K562 (cell line): Measurements from ENCODE around the gene DCTN2. TPM values are rescaled to one million over a fixed set of nuclear protein-coding genes. Genes with fewer than 3 reads are reported as not detected.
A peak's percentile ranks its signal among the peaks of the same experiment; 100 is the strongest.

Experiments
- ATAC-seq: fragments of 200-7000 bp; cut with Tn5 transposase; 3 replicates; pipeline ENCODE4 v1.9.1; 2020; ENCODE audit warnings: moderate library complexity
- BruUV-seq: library from RNA; stranded (reverse); fragments of 400-500 nt; replicated peaks from 2 replicates; lab custom pipeline; 2021; lab: Mats Ljungman, UMichigan
- CTCF ChIA-PET: fragments of 300-600 bp; formaldehyde crosslinking; extraction: SDS; loops from one replicate; lab custom pipeline; 2021; ENCODE audit warnings: low intra/inter-chr PET ratio; lab: Yijun Ruan, JAX
- POLR2A ChIA-PET: fragments of 300-600, 350-650 bp; sonication (Branson Sonifier 250); formaldehyde crosslinking; extraction: SDS; loops from one replicate; lab custom pipeline; 2021; ENCODE audit warnings: antibody characterized with exemption, inconsistent platforms; lab: Yijun Ruan, JAX
- DNase-seq, 4 experiments: peaks; one replicate each; pipeline versions ENCODE4 v3.0.0 to v3.0.0-alpha.2; 2011 to 2018; ENCODE audit warnings: low spot score in 3 of 4, mixed read lengths in 3 of 4; ENCODE audit errors: extremely low read depth in 1 of 4
- FAIRE-seq: peaks from 2 replicates; lab custom pipeline; 2011; peaks lifted over from hg19 to GRCh38; lab: Jason Lieb, UNC
- H2AFZ ChIP-seq: 2 replicates; pipeline ENCODE4 v1.6.0; 2011; ENCODE audit warnings: low read depth, low read length, control low read depth, inconsistent platforms
- H3K27ac ChIP-seq: fragments of 200-600 bp; 3 replicates; pipeline ENCODE4 v1.8.0; 2011; ENCODE audit warnings: low read depth, mild to moderate bottlenecking, control low read depth, inconsistent platforms, low read length, moderate library complexity, mixed read lengths; ENCODE audit errors: extremely low read depth
- H3K27me3 ChIP-seq, 2 experiments: fragments of 300-600 bp in 1 of 2; 2 replicates in 1 of 2; 3 replicates in 1 of 2; pipeline versions ENCODE4 v1.6.0 to v1.8.0; 2011; ENCODE audit warnings: inconsistent platforms in 2 of 2, low read length in 2 of 2, mild to moderate bottlenecking in 1 of 2, mixed read lengths in 1 of 2, moderate library complexity in 1 of 2; ENCODE audit not compliant: control insufficient read depth in 2 of 2, insufficient read depth in 2 of 2
- H3K36me3 ChIP-seq: fragments of 300-600 bp; 3 replicates; pipeline ENCODE4 v1.8.0; 2011; ENCODE audit warnings: mild to moderate bottlenecking, low read length, inconsistent platforms; ENCODE audit not compliant: control insufficient read depth, insufficient read depth
- H3K4me1 ChIP-seq, 2 experiments: fragments of 200-600 bp in 1 of 2; replicated peaks in 1 of 2; 2 replicates in 1 of 2; 3 replicates in 1 of 2; pipeline versions ENCODE4 v1.5.1 to v1.8.0; 2011; ENCODE audit warnings: inconsistent platforms in 2 of 2, low read length in 2 of 2, mild to moderate bottlenecking in 1 of 2, mixed read lengths in 1 of 2, moderate library complexity in 1 of 2; ENCODE audit not compliant: control insufficient read depth in 2 of 2, insufficient read depth in 2 of 2
- H3K4me2 ChIP-seq: 2 replicates; pipeline ENCODE4 v1.6.1; 2011; ENCODE audit warnings: low read length, control low read depth, inconsistent platforms, mixed read lengths; ENCODE audit not compliant: insufficient read depth
- H3K4me3 ChIP-seq: fragments of 200-600 bp; sonication (generic), shearing (Covaris generic); 2 replicates; pipeline ENCODE4 v1.5.1; 2016; ENCODE audit warnings: control low read depth, inconsistent platforms
- H3K79me2 ChIP-seq: fragments of 200-600 bp; 3 replicates; pipeline ENCODE4 v1.8.0; 2011; ENCODE audit warnings: low read length, inconsistent platforms; ENCODE audit not compliant: control insufficient read depth, insufficient read depth
- H3K9ac ChIP-seq, 2 experiments: 2 replicates each; pipeline versions ENCODE4 v1.6.0 to v1.6.1; 2011; ENCODE audit warnings: low read depth in 2 of 2, low read length in 2 of 2, control low read depth in 1 of 2, inconsistent platforms in 1 of 2, mild to moderate bottlenecking in 1 of 2, mixed read lengths in 1 of 2; ENCODE audit not compliant: insufficient read depth in 1 of 2
- H3K9me1 ChIP-seq: one replicate; pipeline ENCODE4 v1.6.0; 2011; ENCODE audit warnings: inconsistent platforms, mild to moderate bottlenecking, low read length, moderate library complexity; ENCODE audit not compliant: control insufficient read depth, insufficient read depth
- H3K9me3 ChIP-seq: replicated peaks from 2 replicates; pipeline ENCODE4 v1.5.1; 2011; ENCODE audit warnings: low read depth, low read length, inconsistent platforms; ENCODE audit not compliant: control insufficient read depth, insufficient read depth
- H4K20me1 ChIP-seq: replicated peaks from 2 replicates; pipeline ENCODE4 v1.6.1; 2011; ENCODE audit warnings: low read length, inconsistent platforms, mixed read lengths; ENCODE audit not compliant: control insufficient read depth, insufficient read depth
- CREM ChIP-seq: IDR thresholded peaks from 2 replicates; pipeline ENCODE4 v1.6.1; 2014; ENCODE audit warnings: antibody characterized with exemption, low read depth
- HDGF ChIP-seq: fragments of 450-650 bp; IDR thresholded peaks from 2 replicates; pipeline ENCODE4 v1.6.1; 2016
- JUND ChIP-seq, 2 experiments: IDR thresholded peaks; 2 replicates in 1 of 2; 3 replicates in 1 of 2; pipeline ENCODE4 v1.6.1; 2011; ENCODE audit warnings: borderline replicate concordance in 2 of 2, low read depth in 2 of 2, low read length in 2 of 2, improper control_type of control experiment in 1 of 2, missing biosample characterization in 1 of 2, missing genetic modification characterization in 1 of 2, missing genetic modification reagents in 1 of 2
- MLLT1 ChIP-seq, 2 experiments: fragments of 450-650 bp; IDR thresholded peaks; 2 replicates each; pipeline ENCODE4 v1.6.1; 2016
- ZEB2 ChIP-seq: fragments of 450-650 bp; IDR thresholded peaks from 2 replicates; pipeline ENCODE4 v1.6.1; 2016
- ZNF830 ChIP-seq: fragments of 250-450 bp; sonication (Bioruptor Pico); IDR thresholded peaks from 2 replicates; pipeline ENCODE4 v1.5.0; 2021; ENCODE audit warnings: mild to moderate bottlenecking
- WGBS: fragments of 100-300 bp; shearing (Covaris generic); methylation state at CpG from one replicate; pipeline ENCODE4 v1.1.6; 2016; ENCODE audit warnings: low coverage, mixed read lengths; ENCODE audit not compliant: insufficient coverage; ENCODE audit errors: missing lambda C conversion rate; 5-methylcytosine and 5-hydroxymethylcytosine counted together
- in situ Hi-C: fragments of 300-500 bp; cut with MboI; formaldehyde crosslinking; loops from 4 replicates; pipeline ENCODE4 v1.15.0; 2018; ENCODE audit warnings: inconsistent platforms, mixed read lengths
- intact Hi-C: fragments of 100-400 bp; cut with micrococcal nuclease; formaldehyde crosslinking; loops from 2 replicates; pipeline ENCODE4 v1.14.2; 2022
- polyA plus RNA-seq, 8 experiments: library from polyadenylated mRNA; depleted of rRNA in 4 of 8; stranded (reverse) in 5 of 8; unstranded in 3 of 8; fragments of >200 nt; fragmentation: Nextera tagmentation in 2 of 8; fragmentation: Illumina TruSeq in 1 of 8; extraction: Ambion mirVana in 2 of 8; extraction: Trizol in 1 of 8; gene quantifications; 2 replicates each; pipeline versions ENCODE4 v1.2.1 to v1.2.3, GENCODE V29; 2011 to 2014; ENCODE audit warnings: inconsistent platforms in 1 of 8, missing spikeins in 1 of 8
- total RNA-seq, 7 experiments: library from RNA; depleted of rRNA in 6 of 7; stranded (reverse); fragments of >200 nt in 6 of 7; fragmentation: Illumina TruSeq in 2 of 7; extraction: Trizol in 2 of 7; gene quantifications; 2 replicates each; pipeline versions ENCODE4 v1.2.1 to v1.2.3, GENCODE V29; 2011 to 2021; ENCODE audit warnings: low replicate concordance in 1 of 7
- TF ChIP-seq, protein P1 (sequence below): IDR thresholded peaks from 2 replicates; pipeline ENCODE4 v1.6.1; 2012; ENCODE audit warnings: low read depth, low read length, improper control_type of control experiment, borderline replicate concordance
- TF ChIP-seq, protein P2 (sequence below): fragments of 450-650 bp; IDR thresholded peaks from 2 replicates; pipeline ENCODE4 v1.6.1; 2016; ENCODE audit warnings: low read depth

DCTN2 gene
- total and polyA plus RNA-seq, 9 of the 15 experiments (the other 6 are each of a cell fraction or from before 2014, with no cell fraction given) = 43.6 to 270 (median 125) TPM

GRCh38 chr12:57583008-57583831, 36.2 kb upstream of the DCTN2 start:
- CTCF ChIA-PET = interaction anchor here (0.6 to 4.6 kb wide), 10 partner anchors 38 to 323 kb away, joined by 3 to 36 read pairs (median 4); partner anchors contain the start of gene B4GALNT1
- H3K9me3 ChIP-seq = no peaks in the 10 kb centered on the region
- DNase-seq (peak; percentile 88 to 94 (median 92)), ATAC-seq (peak; percentile 98), FAIRE-seq (peak; percentile 98)
- H3K4me3 ChIP-seq = no peak overlapping the region
- H3K27ac ChIP-seq = no peak overlapping the region
- H3K4me2 ChIP-seq = no peak overlapping the region
- intact Hi-C loops (loop anchor here (1.0 to 2.0 kb wide), 5 partner anchors 38 to 322 kb away; partner anchors contain the start of gene B4GALNT1), in situ Hi-C loops (no loop called here)
- H3K79me2 ChIP-seq = no peaks in the 10 kb centered on the region
- H3K4me1 ChIP-seq = no peaks in the 10 kb centered on the region; a peak in 2 of 5 replicates
- POLR2A ChIA-PET = interaction anchor here (0.6 to 1.4 kb wide), 15 partner anchors 8 to 191 kb away, joined by 3 to 9 read pairs (median 4); partner anchors contain the start of genes CDK4 and DDIT3
- H3K36me3 ChIP-seq = peaks cover 66% of the 10 kb centered on the region; the same call in 2 of the 3 replicates
- no peak overlapping the region for H2AFZ ChIP-seq
- BruUV-seq = no TSS peak
- 51% methylated on average over 13 of the region's 13 CpGs for WGBS
- H3K9me1 ChIP-seq = no peaks in the 10 kb centered on the region
- peaks cover 3% of the 10 kb centered on the region; the same call in 1 of the 2 replicates for H4K20me1 ChIP-seq
- no peaks in the 10 kb centered on the region for H3K27me3 ChIP-seq
- no peak overlapping the region for H3K9ac ChIP-seq
- TF ChIP-seq MLLT1 (IDR thresholded peaks at IDR 0.05) = peak in 1 of 2 experiments; percentile 35; a peak in 1 of 4 replicates
- peak; percentile 34; the same call in 1 of the 2 replicates for TF ChIP-seq JUND (IDR thresholded peaks at IDR 0.05; ENCODE audit: borderline replicate concordance, low read depth, low read length)
- TF ChIP-seq JUND (tag; IDR thresholded peaks at IDR 0.05; ENCODE audit: borderline replicate concordance, low read depth, low read length) = no peak
- 0 out of 2 replicates have a peak, but pooled peaks have one; percentile 57 for TF ChIP-seq HDGF
- TF ChIP-seq, protein P1, sequence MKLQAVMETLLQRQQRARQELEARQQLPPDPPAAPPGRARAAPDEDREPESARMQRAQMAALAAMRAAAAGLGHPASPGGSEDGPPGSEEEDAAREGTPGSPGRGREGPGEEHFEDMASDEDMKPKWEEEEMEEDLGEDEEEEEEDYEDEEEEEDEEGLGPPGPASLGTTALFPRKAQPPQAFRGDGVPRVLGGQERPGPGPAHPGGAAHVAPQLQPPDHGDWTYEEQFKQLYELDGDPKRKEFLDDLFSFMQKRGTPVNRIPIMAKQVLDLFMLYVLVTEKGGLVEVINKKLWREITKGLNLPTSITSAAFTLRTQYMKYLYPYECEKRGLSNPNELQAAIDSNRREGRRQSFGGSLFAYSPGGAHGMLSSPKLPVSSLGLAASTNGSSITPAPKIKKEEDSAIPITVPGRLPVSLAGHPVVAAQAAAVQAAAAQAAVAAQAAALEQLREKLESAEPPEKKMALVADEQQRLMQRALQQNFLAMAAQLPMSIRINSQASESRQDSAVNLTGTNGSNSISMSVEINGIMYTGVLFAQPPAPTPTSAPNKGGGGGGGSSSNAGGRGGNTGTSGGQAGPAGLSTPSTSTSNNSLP = 0 out of 2 replicates have a peak, but pooled peaks have one; percentile 27
- peak; percentile 56 for TF ChIP-seq ZEB2
- peak; percentile 30; the same call in 1 of the 2 replicates for TF ChIP-seq CREM
- TF ChIP-seq, protein P2, sequence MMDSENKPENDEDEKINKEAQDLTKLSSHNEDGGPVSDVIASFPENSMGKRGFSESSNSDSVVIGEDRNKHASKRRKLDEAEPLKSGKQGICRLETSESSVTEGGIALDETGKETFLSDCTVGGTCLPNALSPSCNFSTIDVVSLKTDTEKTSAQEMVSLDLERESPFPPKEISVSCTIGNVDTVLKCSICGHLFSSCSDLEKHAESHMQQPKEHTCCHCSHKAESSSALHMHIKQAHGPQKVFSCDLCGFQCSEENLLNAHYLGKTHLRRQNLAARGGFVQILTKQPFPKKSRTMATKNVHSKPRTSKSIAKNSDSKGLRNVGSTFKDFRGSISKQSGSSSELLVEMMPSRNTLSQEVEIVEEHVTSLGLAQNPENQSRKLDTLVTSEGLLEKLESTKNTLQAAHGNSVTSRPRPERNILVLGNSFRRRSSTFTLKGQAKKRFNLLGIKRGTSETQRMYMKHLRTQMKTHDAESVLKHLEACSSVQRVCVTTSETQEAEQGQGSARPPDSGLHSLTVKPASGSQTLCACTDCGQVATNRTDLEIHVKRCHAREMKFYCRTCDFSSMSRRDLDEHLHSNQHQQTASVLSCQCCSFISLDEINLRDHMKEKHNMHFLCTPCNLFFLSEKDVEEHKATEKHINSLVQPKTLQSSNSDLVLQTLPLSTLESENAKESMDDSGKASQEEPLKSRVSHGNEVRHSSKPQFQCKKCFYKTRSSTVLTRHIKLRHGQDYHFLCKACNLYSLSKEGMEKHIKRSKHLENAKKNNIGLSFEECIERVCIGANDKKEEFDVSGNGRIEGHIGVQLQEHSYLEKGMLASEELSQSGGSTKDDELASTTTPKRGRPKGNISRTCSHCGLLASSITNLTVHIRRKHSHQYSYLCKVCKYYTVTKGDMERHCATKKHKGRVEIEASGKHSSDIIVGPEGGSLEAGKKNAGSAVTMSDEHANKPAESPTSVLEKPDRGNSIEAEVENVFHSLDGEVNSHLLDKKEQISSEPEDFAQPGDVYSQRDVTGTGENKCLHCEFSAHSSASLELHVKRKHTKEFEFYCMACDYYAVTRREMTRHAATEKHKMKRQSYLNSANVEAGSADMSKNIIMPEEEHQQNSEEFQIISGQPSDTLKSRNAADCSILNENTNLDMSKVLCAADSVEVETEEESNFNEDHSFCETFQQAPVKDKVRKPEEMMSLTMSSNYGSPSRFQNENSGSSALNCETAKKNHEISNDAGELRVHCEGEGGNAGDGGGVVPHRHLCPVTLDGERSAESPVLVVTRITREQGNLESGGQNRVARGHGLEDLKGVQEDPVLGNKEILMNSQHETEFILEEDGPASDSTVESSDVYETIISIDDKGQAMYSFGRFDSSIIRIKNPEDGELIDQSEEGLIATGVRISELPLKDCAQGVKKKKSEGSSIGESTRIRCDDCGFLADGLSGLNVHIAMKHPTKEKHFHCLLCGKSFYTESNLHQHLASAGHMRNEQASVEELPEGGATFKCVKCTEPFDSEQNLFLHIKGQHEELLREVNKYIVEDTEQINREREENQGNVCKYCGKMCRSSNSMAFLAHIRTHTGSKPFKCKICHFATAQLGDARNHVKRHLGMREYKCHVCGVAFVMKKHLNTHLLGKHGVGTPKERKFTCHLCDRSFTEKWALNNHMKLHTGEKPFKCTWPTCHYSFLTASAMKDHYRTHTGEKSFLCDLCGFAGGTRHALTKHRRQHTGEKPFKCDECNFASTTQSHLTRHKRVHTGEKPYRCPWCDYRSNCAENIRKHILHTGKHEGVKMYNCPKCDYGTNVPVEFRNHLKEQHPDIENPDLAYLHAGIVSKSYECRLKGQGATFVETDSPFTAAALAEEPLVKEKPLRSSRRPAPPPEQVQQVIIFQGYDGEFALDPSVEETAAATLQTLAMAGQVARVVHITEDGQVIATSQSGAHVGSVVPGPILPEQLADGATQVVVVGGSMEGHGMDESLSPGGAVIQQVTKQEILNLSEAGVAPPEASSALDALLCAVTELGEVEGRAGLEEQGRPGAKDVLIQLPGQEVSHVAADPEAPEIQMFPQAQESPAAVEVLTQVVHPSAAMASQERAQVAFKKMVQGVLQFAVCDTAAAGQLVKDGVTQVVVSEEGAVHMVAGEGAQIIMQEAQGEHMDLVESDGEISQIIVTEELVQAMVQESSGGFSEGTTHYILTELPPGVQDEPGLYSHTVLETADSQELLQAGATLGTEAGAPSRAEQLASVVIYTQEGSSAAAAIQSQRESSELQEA = 0 out of 2 replicates have a peak, but pooled peaks have one; percentile 25
- no peak for TF ChIP-seq ZNF830 (CRISPR knock-in tag)
